ENCODE data around the gene ITGA2.

DNA sequence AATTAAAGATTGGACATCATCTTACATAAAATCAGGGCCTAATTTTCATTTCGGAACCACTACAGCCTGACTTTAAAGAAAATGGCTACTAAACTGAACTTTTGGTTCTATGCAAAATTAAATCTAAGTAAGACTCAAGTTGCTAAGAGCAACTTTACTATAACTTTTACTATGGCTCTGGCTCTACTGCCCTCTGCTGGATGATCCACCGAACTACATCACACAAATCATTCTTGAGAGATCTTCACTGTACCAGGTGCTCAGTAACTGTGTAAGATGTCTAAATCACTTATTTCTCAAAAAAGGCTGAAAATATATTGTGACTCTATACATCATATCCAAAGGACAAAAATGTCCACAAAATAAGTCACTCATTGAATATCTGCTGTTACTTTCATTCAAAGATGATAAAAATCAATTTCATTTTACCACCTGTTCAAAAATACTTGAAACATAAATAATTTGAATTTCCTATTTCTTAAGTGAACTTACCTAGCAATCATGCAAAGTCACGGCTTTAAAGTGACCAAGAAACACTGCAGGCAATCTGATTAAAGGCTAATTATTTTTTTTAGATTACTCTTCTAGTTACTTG is 106.9 kb downstream of the ITGA2 start:
- TF ChIP-seq EZH2 (IDR thresholded peaks at IDR 0.05; ENCODE audit: insufficient read depth, poor library complexity, severe bottlenecking) (no peak), EZH2phosphoT487 (IDR thresholded peaks at IDR 0.05; ENCODE audit: insufficient read depth, low read depth) (no peak)

Measured in GM23248 (cell line).